Colonic mucosa (tissue), 4 donors: ENCODE measurements around the gene JHY. TPM values are rescaled to one million over a fixed set of nuclear protein-coding genes. Genes with fewer than 3 reads are reported as not detected.

Experiments
- DNase-seq: peaks from one replicate; pipeline ENCODE4 v3.0.0-alpha.2; 2020
- H3K27ac ChIP-seq: fragments of 200-600 bp; one replicate; pipeline ENCODE4 v1.8.0; 2021
- H3K27me3 ChIP-seq: fragments of 200-600 bp; one replicate; pipeline ENCODE4 v1.8.0; 2021
- H3K36me3 ChIP-seq: fragments of 200-600 bp; one replicate; pipeline ENCODE4 v1.8.0; 2021
- H3K4me1 ChIP-seq: fragments of 200-600 bp; one replicate; pipeline ENCODE4 v1.8.0; 2021; ENCODE audit warnings: mild to moderate bottlenecking
- H3K4me3 ChIP-seq: fragments of 200-600 bp; one replicate; pipeline ENCODE4 v1.8.0; 2021
- H3K9ac ChIP-seq, 2 donors: one replicate each; pipeline ENCODE4 v1.7.0; 2013; ENCODE audit warnings: control low read depth in 2 of 2, low read depth in 2 of 2, low read length in 2 of 2
- H3K9me3 ChIP-seq: fragments of 200-600 bp; one replicate; pipeline ENCODE4 v1.8.0; 2021
- intact Hi-C: fragments of 100-400 bp; cut with DNase I; formaldehyde crosslinking; loops from one replicate; pipeline ENCODE4 v1.14.1; 2022
- total RNA-seq, 2 donors: library from RNA; stranded (reverse); fragmentation: NEBNext Ultra II Directional in 1 of 2; extraction: Animal tissue kit (Norgen Biotek cat#: 25700) in 1 of 2; gene quantifications; one replicate each; pipeline ENCODE4 v1.2.1, GENCODE V29; 2021
- TF ChIP-seq, protein P1 (sequence below): fragments of 200-600 bp; IDR thresholded peaks from one replicate; pipeline ENCODE4 v1.8.0; 2022; ENCODE audit warnings: antibody characterized with exemption, mild to moderate bottlenecking
- donor health status: healthy.
- donor health status: DM: no; HTN: no; CAD: no.
- donor health status: DM: no; HTN: no; CAD: no.

Gene JHY
- total RNA-seq, 2 donors from 2014 or later, result 0.84 to 1.9 TPM

DNA sequence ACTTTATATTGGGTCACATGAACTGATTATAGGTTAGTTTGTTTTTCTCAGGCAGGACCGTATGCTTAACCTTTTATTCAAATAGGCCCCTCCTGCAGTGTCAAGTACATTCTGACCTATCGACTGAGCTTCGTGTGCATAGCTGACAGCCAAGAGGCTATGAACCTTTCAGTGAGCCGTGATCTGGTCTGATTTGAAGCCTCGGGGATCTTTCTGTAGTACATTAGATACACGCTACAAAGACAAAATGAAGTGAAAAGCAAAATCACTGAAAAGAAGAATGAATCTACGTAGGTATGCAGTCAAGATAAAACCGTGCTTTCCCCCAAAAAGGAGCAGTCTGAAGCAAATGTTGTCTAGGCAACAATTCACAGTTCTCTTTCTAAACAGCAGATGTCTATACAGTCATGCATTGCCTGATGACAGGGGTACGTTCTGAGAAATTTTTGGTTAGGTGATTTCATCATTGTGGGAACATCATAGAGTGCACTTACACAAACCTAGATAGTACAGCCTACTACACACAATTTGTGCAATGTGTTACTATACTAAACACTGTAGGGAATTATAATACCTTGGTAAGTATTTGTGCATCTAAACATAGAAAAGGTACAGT is 18.1 kb downstream of the JHY start:
- DNase-seq, result no peak
- no peak overlapping the region for H3K9ac ChIP-seq
- H3K4me3 ChIP-seq, result no peak overlapping the region
- no peaks in the 10 kb centered on the region for H3K4me1 ChIP-seq
- TF ChIP-seq, protein P1, sequence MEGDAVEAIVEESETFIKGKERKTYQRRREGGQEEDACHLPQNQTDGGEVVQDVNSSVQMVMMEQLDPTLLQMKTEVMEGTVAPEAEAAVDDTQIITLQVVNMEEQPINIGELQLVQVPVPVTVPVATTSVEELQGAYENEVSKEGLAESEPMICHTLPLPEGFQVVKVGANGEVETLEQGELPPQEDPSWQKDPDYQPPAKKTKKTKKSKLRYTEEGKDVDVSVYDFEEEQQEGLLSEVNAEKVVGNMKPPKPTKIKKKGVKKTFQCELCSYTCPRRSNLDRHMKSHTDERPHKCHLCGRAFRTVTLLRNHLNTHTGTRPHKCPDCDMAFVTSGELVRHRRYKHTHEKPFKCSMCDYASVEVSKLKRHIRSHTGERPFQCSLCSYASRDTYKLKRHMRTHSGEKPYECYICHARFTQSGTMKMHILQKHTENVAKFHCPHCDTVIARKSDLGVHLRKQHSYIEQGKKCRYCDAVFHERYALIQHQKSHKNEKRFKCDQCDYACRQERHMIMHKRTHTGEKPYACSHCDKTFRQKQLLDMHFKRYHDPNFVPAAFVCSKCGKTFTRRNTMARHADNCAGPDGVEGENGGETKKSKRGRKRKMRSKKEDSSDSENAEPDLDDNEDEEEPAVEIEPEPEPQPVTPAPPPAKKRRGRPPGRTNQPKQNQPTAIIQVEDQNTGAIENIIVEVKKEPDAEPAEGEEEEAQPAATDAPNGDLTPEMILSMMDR, result no peak
- H3K27ac ChIP-seq, result no peak overlapping the region
- no peaks in the 10 kb centered on the region for H3K9me3 ChIP-seq
- intact Hi-C loops, result no loop called here
- H3K36me3 ChIP-seq, result no peaks in the 10 kb centered on the region
- H3K27me3 ChIP-seq, result no peaks in the 10 kb centered on the region

DNA sequence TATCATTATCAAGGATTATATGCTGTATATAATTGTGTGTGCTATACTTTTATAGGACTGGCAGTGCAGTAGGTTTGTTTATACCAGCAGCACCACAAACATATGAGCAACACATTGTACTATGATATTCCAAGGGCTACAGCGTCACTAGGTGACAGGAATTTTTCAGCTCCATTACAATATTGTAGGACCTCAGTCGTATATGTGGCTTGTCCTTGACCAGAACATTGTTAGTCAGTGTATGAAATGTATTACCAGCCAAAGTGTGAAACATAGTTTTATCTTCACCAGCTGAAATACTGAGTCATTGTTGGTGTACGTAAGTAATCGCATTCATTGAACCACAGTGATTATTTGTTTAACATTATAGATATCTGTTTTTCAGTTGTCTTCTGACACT is 20.4 kb downstream of the JHY start:
- intact Hi-C loops, result no loop called here
- Histone ChIP-seq H3K9ac (no peak overlapping the region), H3K4me3 (no peak overlapping the region), H3K27ac (no peak overlapping the region), H3K27me3 (no peaks in the 10 kb centered on the region), H3K36me3 (no peaks in the 10 kb centered on the region), H3K9me3 (no peaks in the 10 kb centered on the region), H3K4me1 (no peaks in the 10 kb centered on the region)
- DNase-seq, result no peak
- TF ChIP-seq, protein P1, result no peak

DNA sequence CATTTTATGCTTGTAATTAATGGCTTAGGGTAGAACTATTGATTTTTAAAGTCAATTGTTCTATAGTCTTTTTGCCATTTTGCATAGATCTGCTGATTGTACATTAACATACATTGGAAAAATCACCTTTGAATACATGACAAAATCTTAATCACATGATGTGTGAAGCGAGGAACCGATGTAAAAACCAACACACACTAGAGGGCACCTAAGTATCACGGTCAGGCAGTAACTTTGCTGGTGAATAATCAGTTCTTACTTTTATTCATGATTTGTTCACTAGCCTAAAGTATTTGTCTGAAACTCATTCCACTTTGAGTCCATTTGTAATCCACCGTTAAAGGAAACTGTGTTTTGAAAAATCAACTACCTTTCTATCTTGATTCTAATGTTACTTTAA is 28.2 kb downstream of the JHY start:
- Histone ChIP-seq H3K27ac (no peak overlapping the region), H3K36me3 (no peaks in the 10 kb centered on the region), H3K9ac (no peak overlapping the region), H3K9me3 (no peaks in the 10 kb centered on the region), H3K4me1 (no peaks in the 10 kb centered on the region), H3K4me3 (no peak overlapping the region), H3K27me3 (no peaks in the 10 kb centered on the region)
- intact Hi-C loops, result no loop called here
- TF ChIP-seq, protein P1, result no peak
- no peak for DNase-seq

DNA sequence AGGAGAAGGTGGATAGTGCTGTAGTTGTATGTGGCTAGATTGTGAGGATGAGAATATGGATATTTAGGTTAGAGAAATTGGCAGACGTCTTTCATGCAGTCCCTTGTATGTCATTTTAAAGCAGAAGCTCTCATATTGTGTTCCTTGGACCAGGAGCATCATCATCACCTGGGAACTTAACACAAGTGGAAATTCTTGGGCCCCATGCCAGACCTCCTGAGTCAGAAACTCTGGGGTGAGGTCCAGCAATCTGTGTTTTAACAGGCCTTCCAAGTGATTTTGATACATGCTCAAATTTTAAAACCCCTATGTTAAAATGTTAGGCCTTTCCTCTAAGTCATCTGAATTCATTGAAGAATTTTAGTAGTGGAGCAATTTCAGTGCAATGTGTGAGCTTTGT is 34.8 kb downstream of the JHY start:
- Histone ChIP-seq H3K9me3 (no peaks in the 10 kb centered on the region), H3K27ac (no peak overlapping the region), H3K27me3 (no peaks in the 10 kb centered on the region), H3K4me1 (no peaks in the 10 kb centered on the region), H3K9ac (no peak overlapping the region), H3K36me3 (no peaks in the 10 kb centered on the region), H3K4me3 (no peak overlapping the region)
- intact Hi-C loops, result no loop called here
- DNase-seq, result no peak
- TF ChIP-seq, protein P1, result no peak

DNA sequence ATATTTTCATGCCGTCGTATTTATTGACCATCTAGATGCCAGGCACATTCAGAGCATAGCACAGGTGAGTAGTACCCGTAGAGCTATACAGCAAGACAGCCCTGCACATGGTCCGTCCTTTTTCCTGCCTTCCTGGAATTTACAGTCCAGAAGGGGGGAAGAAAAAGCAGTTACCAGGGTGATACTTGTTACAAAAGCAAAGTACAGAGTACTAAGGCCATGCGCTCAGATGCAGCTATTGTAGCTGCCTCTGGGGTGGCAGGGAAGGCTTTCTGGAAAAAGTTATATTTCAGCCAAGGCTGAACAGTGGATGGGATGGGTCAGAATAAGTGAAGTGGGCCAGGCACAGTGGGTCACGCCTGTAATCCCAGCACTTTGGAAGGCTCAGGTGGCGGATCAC is 36.2 kb downstream of the JHY start:
- no peaks in the 10 kb centered on the region for H3K9me3 ChIP-seq
- H3K36me3 ChIP-seq, result no peaks in the 10 kb centered on the region
- H3K27me3 ChIP-seq, result no peaks in the 10 kb centered on the region
- H3K27ac ChIP-seq, result no peak overlapping the region
- intact Hi-C loops, result no loop called here
- no peak overlapping the region for H3K4me3 ChIP-seq
- TF ChIP-seq, protein P1, result no peak
- no peaks in the 10 kb centered on the region for H3K4me1 ChIP-seq
- no peak overlapping the region for H3K9ac ChIP-seq
- no peak for DNase-seq
